KOPT-K1 (cell line): Measurements from ENCODE around the gene SRD5A3.

Experiments
- H3K27ac ChIP-seq: fragments of 200-600 bp; sonication (generic); 2 replicates; pipeline ENCODE4 v1.5.1; 2016; ENCODE audit warnings: antibody characterized with exemption, mild to moderate bottlenecking, low read depth, low read length; ENCODE audit not compliant: poor library complexity, severe bottlenecking
- H3K36me3 ChIP-seq: fragments of 200-600 bp; sonication (generic); 2 replicates; pipeline ENCODE4 v1.5.1; 2017; ENCODE audit warnings: antibody characterized with exemption, mild to moderate bottlenecking, low read length, moderate library complexity; ENCODE audit not compliant: insufficient read depth
- H3K9me3 ChIP-seq: fragments of 200-600 bp; sonication (generic); 2 replicates; pipeline ENCODE4 v1.5.1; 2017; ENCODE audit warnings: antibody characterized with exemption, low read length, mild to moderate bottlenecking; ENCODE audit not compliant: insufficient read depth, poor library complexity, severe bottlenecking

SRD5A3 gene

GRCh38 chr4:55399581-55399980 is 53.5 kb downstream of the SRD5A3 start:
- H3K9me3 ChIP-seq: no peaks in the 10 kb centered on the region
- H3K36me3 ChIP-seq: peaks cover 51% of the 10 kb centered on the region
- H3K27ac ChIP-seq: no peak overlapping the region

DNA sequence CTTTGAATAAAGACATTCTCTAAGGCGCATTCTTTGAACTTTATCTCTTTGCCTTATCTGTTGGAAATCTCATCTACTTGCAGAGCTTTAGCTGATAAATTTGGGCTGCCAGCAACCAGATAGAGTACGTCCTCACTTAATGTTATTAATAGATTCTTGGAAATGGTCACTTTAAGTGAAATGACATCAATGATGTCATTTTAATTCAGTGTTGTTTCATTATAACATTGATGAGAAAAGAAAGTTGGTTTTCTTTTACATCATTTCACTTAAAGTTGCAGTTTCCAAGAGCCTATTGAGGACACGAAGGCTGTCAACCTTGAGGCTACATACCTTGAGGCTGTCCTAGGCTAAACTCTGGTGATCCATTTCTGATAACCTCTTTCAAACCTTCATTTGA is 59.0 kb downstream of the SRD5A3 start:
- Histone ChIP-seq H3K27ac (no peak overlapping the region), H3K36me3 (peaks cover 74% of the 10 kb centered on the region), H3K9me3 (no peaks in the 10 kb centered on the region)

- no peak overlapping the region for H3K27ac ChIP-seq
- H3K36me3 ChIP-seq: peaks cover 77% of the 10 kb centered on the region
- H3K9me3 ChIP-seq: no peaks in the 10 kb centered on the region
Measured at GRCh38 chr4:55406545-55406944, 60.5 kb downstream of the SRD5A3 start.

GRCh38 chr4:55407119-55407518 is 61.1 kb downstream of the SRD5A3 start:
- H3K36me3 ChIP-seq: peaks cover 79% of the 10 kb centered on the region
- H3K27ac ChIP-seq: no peak overlapping the region
- H3K9me3 ChIP-seq: no peaks in the 10 kb centered on the region

DNA sequence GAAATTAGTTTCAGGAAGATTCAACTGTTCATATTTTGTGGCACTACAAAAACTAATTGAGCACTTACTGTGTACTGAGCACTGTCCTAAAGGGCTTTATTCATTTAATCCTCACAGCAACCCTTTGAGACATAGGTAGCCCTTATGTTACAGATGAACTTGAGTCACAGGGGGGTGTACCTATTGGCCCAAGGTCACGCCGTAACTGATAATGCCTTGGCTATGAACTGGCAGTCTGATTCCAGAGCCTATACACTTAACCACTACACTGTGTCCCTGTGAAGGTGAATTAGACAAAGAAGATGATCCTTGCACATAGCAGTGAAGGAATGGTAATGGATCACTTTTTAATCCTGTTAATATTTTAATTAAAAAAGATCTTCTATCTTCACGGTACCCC is 61.7 kb downstream of the SRD5A3 start:
- no peaks in the 10 kb centered on the region for H3K9me3 ChIP-seq
- peaks cover 81% of the 10 kb centered on the region for H3K36me3 ChIP-seq
- no peak overlapping the region for H3K27ac ChIP-seq

DNA sequence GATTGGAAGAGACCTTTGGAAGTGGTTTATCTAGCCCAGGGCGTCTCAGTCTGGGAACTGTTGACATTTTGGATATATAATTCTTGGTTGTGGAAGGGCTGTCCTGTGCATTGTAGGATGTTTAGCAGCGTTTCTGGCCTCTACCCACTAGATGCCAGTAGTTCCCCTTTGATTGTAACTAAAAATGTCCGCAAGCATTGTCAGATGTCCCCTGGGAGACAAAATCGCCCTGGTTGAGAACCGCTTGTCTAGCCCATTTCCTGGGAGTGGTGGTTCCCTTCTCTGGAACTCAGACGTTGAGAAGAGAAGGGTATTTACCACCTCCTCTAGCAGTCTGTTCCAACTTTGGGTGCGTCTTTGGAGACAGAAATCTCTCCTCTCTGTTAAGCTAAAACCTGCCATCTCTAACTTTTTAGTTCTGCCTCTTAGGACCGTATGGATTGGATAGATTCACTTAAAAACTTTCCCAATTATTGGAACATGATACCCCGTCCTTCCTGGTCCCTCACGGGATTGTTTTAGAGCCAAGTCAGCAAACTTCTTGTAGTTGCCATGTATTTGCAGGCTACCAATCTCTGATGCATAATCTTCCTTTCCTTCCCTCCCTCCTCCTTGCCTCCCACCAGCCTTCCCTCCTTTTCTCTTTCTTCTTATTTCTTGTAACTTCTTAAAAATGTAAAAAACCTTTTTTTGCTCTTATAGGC is 63.6 kb downstream of the SRD5A3 start:
- no peak overlapping the region for H3K27ac ChIP-seq
- H3K9me3 ChIP-seq: no peaks in the 10 kb centered on the region
- H3K36me3 ChIP-seq: peaks cover 86% of the 10 kb centered on the region

DNA sequence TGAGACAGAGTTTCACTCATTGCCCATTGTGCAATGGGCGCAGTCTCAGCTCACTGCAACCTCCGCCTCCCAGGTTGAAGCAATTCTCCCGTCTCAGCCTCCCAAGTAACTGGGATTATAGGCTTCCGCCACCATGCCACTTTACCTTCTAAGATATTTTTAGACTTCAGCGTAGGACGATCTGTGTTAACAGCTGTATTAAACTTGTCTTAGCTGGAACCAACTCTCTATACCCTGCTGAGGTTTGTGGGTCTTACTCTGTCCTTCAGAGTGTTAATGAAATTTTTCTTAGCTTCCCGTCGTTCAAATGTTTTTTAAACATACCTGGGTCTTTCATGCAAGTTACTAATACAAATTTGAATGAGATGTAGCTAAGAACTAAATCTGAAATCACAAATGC is 64.4 kb downstream of the SRD5A3 start:
- H3K27ac ChIP-seq: no peak overlapping the region
- H3K9me3 ChIP-seq: no peaks in the 10 kb centered on the region
- peaks cover 86% of the 10 kb centered on the region for H3K36me3 ChIP-seq

DNA sequence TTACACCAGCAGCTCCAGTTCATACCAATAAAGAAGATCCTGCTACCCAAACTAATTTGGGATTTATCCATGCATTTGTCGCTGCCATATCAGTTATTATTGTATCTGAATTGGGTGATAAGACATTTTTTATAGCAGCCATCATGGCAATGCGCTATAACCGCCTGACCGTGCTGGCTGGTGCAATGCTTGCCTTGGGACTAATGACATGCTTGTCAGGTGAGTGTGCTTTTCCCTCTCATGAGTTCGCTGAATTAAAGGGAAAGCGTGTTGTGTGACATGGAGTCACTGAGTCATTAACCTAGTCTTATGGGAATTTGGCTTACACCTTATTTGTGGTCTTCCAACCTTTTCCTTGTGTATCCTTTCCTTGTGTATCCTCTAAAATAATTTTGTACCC is 65.6 kb downstream of the SRD5A3 start:
- Histone ChIP-seq H3K36me3 (peaks cover 86% of the 10 kb centered on the region), H3K27ac (no peak overlapping the region), H3K9me3 (no peaks in the 10 kb centered on the region)

DNA sequence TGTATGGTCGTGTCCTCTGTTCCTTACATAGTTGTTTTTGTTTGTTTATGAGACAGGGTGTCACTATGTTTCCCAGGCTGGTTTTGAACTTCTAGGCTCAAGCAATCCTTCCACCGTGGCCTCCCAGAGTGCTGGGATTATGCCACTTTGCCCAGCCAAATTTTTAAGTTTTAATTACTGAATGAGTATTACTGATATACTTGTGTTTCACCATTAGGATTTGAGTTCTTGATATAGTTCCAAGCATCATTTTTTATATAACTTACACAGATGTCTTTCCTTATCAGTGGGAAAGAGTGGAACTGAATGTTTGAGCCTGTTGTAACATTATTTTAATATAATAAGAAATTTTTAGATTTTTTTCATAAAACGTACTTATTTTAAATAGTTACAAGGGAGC is 70.1 kb downstream of the SRD5A3 start:
- Histone ChIP-seq H3K27ac (no peak overlapping the region), H3K9me3 (no peaks in the 10 kb centered on the region), H3K36me3 (peaks cover 90% of the 10 kb centered on the region)
